Stimulated activated CD4-positive, alpha-beta T cell treated with anti-CD3 and anti-CD28 coated beads, TNF-alpha, amount 100 ng/mL, for 1 hour (primary cell): Measurements from ENCODE around the gene TSPOAP1.

Experiments
- DNase-seq, 3 donors: peaks; one replicate each; pipeline ENCODE4 v3.0.0-alpha.2; 2020; ENCODE audit warnings: low read depth in 3 of 3, low spot score in 1 of 3

Gene TSPOAP1

DNA sequence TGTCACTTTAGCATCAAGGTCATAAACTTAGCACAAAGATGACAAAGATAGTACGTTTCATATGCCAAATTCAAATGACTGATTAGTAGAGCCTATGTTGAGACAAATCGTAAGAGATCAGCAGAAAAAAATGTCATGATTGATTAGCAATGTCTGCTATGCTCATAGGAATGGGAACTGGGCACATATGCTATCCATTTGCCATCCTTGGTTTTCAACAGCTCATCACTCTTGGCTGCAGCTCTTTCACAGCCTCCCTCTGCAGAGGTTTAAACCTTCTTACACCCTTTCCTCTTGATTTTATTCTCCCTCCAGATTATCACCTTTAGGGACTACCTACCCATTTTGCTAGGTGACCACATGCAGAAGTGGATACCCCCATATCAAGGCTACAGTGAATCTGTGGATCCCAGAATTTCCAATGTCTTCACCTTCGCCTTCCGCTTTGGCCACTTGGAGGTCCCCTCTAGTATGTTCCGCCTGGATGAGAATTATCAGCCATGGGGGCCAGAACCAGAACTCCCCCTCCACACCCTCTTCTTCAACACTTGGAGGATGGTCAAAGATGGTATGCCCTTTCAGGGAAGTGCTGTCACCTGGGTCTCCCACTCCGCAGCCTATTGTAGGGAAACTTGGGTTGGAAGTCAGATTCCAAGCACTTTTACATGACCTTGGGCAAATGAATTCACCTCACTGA is 64.0 kb downstream of the TSPOAP1 start:
- no peak for DNase-seq

DNA sequence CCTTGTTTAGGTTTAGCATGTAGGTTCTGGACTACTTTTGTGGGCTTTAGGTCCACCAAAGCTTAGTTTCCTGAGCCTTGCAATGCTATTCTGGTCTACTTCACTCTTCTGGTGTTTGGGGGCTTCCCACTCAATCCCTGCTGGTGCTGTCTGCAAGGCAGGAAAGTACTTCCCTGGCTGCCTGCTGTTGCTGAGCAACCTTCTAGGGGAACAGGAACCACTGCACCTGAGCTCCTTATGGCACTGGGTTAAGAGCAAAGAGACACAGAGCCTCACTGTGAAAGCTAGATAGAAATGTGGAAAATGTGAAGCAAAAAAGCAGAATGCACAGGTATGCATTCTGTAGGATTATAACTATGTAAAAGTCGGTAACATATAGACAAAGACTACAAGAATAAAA is 64.8 kb downstream of the TSPOAP1 start:
- DNase-seq: no peak

DNA sequence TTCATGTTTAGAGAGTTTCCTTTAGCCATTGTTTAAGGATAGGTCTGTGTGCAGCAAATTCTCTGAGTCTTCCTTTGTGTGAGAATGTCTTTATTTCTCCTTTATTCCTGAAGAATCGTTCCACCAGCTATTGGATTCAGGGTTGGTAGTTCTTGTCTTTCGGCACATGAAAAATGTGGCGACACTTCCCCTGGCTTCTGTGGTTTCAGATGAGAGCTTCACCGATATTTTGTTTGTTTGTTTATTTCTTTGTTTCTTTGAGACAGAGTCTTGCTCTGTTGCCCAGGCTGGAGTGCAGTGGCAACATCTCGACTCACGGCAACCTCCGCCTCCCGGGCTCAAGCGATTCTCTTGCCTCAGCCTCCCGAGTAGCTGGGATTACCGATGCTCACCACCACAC is 66.4 kb downstream of the TSPOAP1 start:
- DNase-seq: no peak

DNA sequence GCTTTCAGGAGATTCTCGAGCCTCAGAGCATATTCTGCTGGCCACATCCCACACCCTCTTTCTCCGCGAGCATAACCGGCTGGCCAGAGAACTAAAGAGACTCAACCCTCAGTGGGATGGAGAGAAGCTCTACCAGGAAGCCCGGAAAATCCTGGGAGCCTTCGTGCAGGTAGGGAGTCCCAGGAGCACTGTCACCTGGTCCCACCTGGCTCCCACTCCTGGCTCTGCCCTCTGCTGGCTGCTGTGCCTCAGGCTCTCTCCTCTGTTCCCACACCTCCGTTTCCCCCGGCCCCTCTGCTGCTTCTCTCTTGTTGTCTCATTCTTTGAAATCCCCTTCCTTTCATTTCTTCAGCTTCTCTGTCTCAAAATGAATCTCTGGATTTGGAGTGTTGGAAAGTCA is 73.8 kb downstream of the TSPOAP1 start:
- DNase-seq: no peak

DNA sequence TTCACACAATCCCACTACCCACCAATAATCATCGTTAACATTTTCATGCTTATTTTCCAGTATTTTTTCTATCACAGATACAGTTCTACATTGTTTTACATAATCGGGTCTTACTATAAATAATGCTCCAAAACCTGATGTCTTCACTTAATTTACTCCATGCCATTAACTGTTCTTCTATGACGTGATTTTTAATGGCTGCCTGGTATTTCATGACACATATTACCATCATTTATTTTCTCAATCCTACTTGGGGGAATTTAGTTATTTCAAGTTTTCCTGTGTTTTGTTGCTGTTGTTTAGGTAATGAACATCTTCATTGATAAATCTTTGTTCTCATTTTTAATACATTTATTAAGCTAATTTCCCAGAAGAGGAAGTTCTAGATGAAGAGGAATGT is 75.5 kb downstream of the TSPOAP1 start:
- DNase-seq: no peak

DNA sequence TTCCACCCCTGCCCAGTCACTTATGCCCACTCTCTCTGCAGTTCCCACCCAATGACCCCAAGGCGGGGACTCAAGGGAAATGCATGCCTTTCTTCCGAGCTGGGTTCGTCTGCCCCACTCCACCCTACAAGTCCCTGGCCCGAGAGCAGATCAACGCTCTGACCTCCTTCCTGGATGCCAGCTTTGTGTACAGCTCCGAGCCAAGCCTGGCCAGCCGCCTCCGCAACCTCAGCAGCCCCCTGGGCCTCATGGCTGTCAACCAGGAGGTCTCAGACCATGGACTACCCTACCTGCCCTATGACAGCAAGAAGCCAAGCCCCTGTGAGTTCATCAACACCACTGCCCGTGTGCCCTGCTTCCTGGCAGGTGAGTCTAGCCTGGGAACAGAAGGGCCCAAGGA is 76.5 kb downstream of the TSPOAP1 start:
- no peak for DNase-seq
